Astrocyte (in vitro differentiated cells and primary cell): ENCODE measurements around the gene SLC38A3. TPM values are rescaled to one million over a fixed set of nuclear protein-coding genes. Genes with fewer than 3 reads are reported as not detected.

Experiments
- DNase-seq: peaks from one replicate; pipeline ENCODE4 v3.0.0-alpha.2; 2010; ENCODE audit warnings: low read depth
- FAIRE-seq: peaks from 2 replicates; lab custom pipeline; 2011; peaks lifted over from hg19 to GRCh38; lab: Jason Lieb, UNC
- H2AFZ ChIP-seq: 2 replicates; pipeline ENCODE4 v1.6.0; 2012; ENCODE audit warnings: low read depth, low read length, inconsistent platforms
- H3K27ac ChIP-seq: 2 replicates; pipeline ENCODE4 v1.5.1; 2011; ENCODE audit warnings: low read depth, low read length, inconsistent platforms
- H3K27me3 ChIP-seq: 2 replicates; pipeline ENCODE4 v1.6.0; 2011; ENCODE audit warnings: low read length, inconsistent platforms; ENCODE audit not compliant: insufficient read depth
- H3K36me3 ChIP-seq: 2 replicates; pipeline ENCODE4 v1.5.1; 2011; ENCODE audit warnings: low read length, inconsistent platforms; ENCODE audit not compliant: insufficient read depth
- H3K4me1 ChIP-seq: 2 replicates; pipeline ENCODE4 v1.5.1; 2011; ENCODE audit warnings: low read length, inconsistent platforms; ENCODE audit not compliant: insufficient read depth
- H3K4me2 ChIP-seq: 2 replicates; pipeline ENCODE4 v1.6.0; 2012; ENCODE audit warnings: low read length, inconsistent platforms
- H3K4me3 ChIP-seq: 2 replicates; pipeline ENCODE4 v1.5.1; 2011; ENCODE audit warnings: low read depth, mild to moderate bottlenecking, low read length, inconsistent platforms; ENCODE audit not compliant: insufficient read depth
- H3K79me2 ChIP-seq: 2 replicates; pipeline ENCODE4 v1.6.0; 2012; ENCODE audit warnings: mild to moderate bottlenecking, low read length, inconsistent platforms; ENCODE audit not compliant: insufficient read depth
- H3K9ac ChIP-seq: 2 replicates; pipeline ENCODE4 v1.6.0; 2012; ENCODE audit warnings: mild to moderate bottlenecking, low read length, inconsistent platforms
- H3K9me3 ChIP-seq: 2 replicates; pipeline ENCODE4 v1.5.1; 2012; ENCODE audit warnings: low read depth, mild to moderate bottlenecking, low read length, inconsistent platforms; ENCODE audit not compliant: insufficient read depth
- H4K20me1 ChIP-seq: 2 replicates; pipeline ENCODE4 v1.6.0; 2012; ENCODE audit warnings: low read length, inconsistent platforms; ENCODE audit not compliant: insufficient read depth
- H3K27ac Mint-ChIP-seq: one replicate; pipeline ENCODE4 v1.8.0; 2021; ENCODE audit warnings: mild to moderate bottlenecking, mixed read lengths; ENCODE audit not compliant: unreplicated experiment
- H3K27me3 Mint-ChIP-seq: one replicate; pipeline ENCODE4 v1.8.0; 2021; ENCODE audit warnings: low read depth, mixed read lengths; ENCODE audit not compliant: unreplicated experiment
- H3K36me3 Mint-ChIP-seq: one replicate; pipeline ENCODE4 v1.8.0; 2021; ENCODE audit warnings: low read depth, mixed read lengths; ENCODE audit not compliant: unreplicated experiment
- H3K4me1 Mint-ChIP-seq: one replicate; pipeline ENCODE4 v1.8.0; 2021; ENCODE audit warnings: low read depth, mixed read lengths; ENCODE audit not compliant: unreplicated experiment
- H3K4me3 Mint-ChIP-seq: one replicate; pipeline ENCODE4 v1.8.0; 2021; ENCODE audit warnings: mild to moderate bottlenecking, moderate library complexity, mixed read lengths; ENCODE audit not compliant: unreplicated experiment
- H3K9me3 Mint-ChIP-seq: one replicate; pipeline ENCODE4 v1.8.0; 2021; ENCODE audit warnings: mild to moderate bottlenecking, mixed read lengths; ENCODE audit not compliant: unreplicated experiment
- EZH2 ChIP-seq: IDR thresholded peaks from 2 replicates; pipeline ENCODE4 v1.6.1; 2012; ENCODE audit warnings: mild to moderate bottlenecking, low read length, inconsistent platforms; ENCODE audit not compliant: insufficient read depth
- total RNA-seq: library from RNA; stranded (reverse); gene quantifications from 2 replicates; pipeline ENCODE4 v1.2.1, GENCODE V29; 2021
- TF ChIP-seq, protein P1 (sequence below): IDR thresholded peaks from 2 replicates; pipeline ENCODE4 v1.5.1; 2011; ENCODE audit warnings: low read depth, mild to moderate bottlenecking, inconsistent platforms, low read length, moderate library complexity; ENCODE audit not compliant: insufficient read depth

SLC38A3 gene
- total RNA-seq, 1 donor from 2014 or later: 0.68 TPM

DNA sequence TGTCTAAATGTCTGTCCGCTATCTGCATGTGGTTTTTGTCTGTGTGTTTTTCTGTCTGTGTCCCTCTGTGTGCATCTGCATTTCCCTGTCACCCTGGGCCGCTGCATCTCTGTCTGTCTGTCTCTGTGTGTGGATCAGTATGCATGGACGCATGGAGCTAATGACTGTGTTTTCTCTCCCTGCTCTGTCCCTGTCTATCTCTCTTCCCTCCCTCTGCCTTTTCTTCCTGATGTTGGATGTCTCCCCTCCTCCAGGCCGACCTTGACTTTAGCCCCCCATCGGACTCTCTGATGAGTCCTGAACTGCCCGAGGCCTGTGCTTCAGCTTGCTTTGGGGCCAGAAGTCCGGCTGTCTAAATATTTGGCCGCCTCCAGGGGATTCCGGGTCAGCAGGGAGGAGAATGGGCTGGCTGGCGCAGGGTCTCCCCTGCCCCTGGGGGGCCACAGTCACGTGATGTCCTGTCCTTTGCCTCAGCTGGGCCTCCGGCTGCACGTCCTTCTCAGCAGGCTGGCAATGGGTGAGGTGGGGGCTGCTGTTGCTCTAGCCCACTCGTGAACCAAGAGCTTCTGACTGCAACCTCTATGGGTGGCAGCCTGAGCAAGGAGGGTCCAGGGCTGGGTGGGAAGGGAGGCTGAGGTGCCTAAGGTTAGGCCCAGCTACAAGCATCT lies 3.7 kb downstream of the SLC38A3 start:
- H4K20me1 ChIP-seq: no peaks in the 10 kb centered on the region
- Mint-ChIP-seq H3K27ac (no peak overlapping the region), H3K9me3 (no peaks in the 10 kb centered on the region), H3K36me3 (no peaks in the 10 kb centered on the region), H3K4me3 (no peak overlapping the region), H3K27me3 (peaks cover 21% of the 10 kb centered on the region), H3K4me1 (peaks cover 7% of the 10 kb centered on the region)
- H2AFZ ChIP-seq: no peak overlapping the region
- H3K36me3 ChIP-seq: no peaks in the 10 kb centered on the region
- no peaks in the 10 kb centered on the region for H3K9me3 ChIP-seq
- no peak overlapping the region for H3K27ac ChIP-seq
- H3K9ac ChIP-seq: no peak overlapping the region
- no peak overlapping the region for H3K4me2 ChIP-seq
- H3K27me3 ChIP-seq: peaks cover 21% of the 10 kb centered on the region
- no peaks in the 10 kb centered on the region for H3K4me1 ChIP-seq
- no peak for DNase-seq
- no peak for TF ChIP-seq EZH2
- TF ChIP-seq, protein P1, sequence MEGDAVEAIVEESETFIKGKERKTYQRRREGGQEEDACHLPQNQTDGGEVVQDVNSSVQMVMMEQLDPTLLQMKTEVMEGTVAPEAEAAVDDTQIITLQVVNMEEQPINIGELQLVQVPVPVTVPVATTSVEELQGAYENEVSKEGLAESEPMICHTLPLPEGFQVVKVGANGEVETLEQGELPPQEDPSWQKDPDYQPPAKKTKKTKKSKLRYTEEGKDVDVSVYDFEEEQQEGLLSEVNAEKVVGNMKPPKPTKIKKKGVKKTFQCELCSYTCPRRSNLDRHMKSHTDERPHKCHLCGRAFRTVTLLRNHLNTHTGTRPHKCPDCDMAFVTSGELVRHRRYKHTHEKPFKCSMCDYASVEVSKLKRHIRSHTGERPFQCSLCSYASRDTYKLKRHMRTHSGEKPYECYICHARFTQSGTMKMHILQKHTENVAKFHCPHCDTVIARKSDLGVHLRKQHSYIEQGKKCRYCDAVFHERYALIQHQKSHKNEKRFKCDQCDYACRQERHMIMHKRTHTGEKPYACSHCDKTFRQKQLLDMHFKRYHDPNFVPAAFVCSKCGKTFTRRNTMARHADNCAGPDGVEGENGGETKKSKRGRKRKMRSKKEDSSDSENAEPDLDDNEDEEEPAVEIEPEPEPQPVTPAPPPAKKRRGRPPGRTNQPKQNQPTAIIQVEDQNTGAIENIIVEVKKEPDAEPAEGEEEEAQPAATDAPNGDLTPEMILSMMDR: no peak
- no peak for FAIRE-seq
- H3K4me3 ChIP-seq: no peak overlapping the region
- no peaks in the 10 kb centered on the region for H3K79me2 ChIP-seq

DNA sequence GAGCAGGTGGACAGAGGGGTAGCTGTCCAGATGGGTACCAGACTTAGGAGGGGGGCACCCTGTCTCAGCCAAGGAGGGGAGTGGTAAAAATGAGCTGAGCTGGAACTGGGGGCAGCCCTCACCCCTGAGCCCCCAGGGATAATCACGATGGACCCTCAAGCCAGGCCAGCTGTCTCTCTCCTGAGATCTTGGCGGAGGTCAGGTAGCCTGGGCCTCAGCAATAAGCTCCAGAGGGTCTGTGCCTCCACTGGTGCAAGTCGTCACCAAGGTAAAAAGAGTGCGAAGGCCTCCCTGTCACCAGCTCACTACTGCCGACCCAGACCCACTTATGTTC lies 5.1 kb downstream of the SLC38A3 start:
- TF ChIP-seq, protein P1: no peak
- TF ChIP-seq EZH2: no peak
- Mint-ChIP-seq H3K9me3 (no peaks in the 10 kb centered on the region), H3K36me3 (no peaks in the 10 kb centered on the region), H3K4me1 (peaks cover 4% of the 10 kb centered on the region), H3K27ac (no peak overlapping the region), H3K4me3 (no peak overlapping the region), H3K27me3 (peaks cover 29% of the 10 kb centered on the region)
- no peak overlapping the region for H3K4me3 ChIP-seq
- H3K9me3 ChIP-seq: no peaks in the 10 kb centered on the region
- H3K27me3 ChIP-seq: peaks cover 16% of the 10 kb centered on the region
- no peaks in the 10 kb centered on the region for H3K79me2 ChIP-seq
- no peak overlapping the region for H3K9ac ChIP-seq
- FAIRE-seq: no peak
- no peak overlapping the region for H3K27ac ChIP-seq
- no peak overlapping the region for H3K4me2 ChIP-seq
- H3K4me1 ChIP-seq: no peaks in the 10 kb centered on the region
- no peak overlapping the region for H2AFZ ChIP-seq
- H3K36me3 ChIP-seq: no peaks in the 10 kb centered on the region
- H4K20me1 ChIP-seq: no peaks in the 10 kb centered on the region
- DNase-seq: no peak
